NCI-H2196 (cell line): ENCODE data around the gene PEAK1.

Experiments used
- DNase-seq: peaks from one replicate; lab custom pipeline; 2025; ENCODE audit not compliant: unreplicated experiment; lab: John Stamatoyannopoulos, UW

Gene PEAK1

DNA sequence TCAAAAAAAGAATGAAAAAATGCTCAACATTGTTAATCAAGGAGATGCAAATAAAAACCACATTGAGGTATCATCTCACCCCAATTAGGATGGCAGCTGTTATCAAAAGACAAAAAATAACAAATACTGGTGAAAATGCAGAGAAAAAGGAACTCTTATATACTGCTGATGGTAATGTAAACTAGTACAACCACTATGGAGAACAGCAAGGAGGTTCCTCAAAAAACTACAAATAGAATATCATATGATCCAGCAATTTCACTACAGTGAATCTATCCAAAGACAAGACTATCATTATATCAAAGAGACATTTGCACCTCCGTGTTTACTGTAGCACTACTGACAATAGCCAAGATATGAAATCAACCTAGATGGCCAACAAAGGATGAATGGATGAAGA is 58.4 kb downstream of the PEAK1 start:
- DNase-seq: no peak

DNA sequence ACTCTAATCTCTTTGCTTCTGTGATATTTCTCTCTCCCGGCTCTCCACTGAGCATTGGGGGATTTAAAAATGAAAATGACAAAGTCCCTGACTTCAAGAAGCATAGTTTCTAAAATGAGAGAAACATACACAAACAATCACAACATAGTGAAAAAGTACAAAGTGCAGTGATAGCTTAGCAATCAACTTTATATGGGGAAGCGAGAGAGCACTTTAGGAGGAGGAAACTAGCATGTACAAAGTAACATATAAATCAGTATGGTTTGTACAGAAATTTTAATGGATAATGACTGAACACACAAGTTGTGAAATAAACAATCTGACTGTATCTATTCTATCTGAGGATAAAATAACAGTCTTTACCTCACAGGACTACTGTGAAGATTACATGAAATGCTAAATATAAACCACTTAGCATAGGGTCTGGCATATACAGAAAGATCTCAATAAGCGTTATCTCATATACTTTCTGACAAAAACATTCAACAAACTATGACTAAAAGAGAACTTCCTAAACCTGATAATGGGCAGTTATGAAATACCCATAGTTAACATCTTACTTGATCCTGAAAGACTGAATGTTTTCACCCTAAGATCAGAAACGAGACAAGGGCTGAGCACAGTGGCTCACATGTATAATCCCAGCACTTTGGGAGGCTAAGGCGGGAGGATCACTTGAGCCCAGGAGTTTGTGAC is 61.2 kb downstream of the PEAK1 start:
- no peak for DNase-seq

DNA sequence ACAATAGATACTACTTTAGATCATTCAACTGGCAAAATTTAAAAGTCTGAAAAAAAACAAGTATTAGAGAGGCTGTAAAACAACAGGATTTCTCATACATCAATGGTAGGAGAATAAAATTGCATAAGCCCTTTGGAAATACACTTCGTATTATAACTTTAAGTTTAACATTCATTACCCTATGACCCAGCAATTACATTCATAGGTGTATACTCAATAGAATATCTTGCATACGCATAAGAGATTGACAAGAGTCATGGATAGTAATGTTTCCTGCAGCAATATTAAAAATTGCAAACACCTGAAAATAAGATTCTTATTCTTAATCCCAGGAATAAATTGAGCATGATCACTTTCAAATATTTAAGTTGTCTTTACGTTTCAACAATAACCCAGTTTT is 63.6 kb downstream of the PEAK1 start:
- DNase-seq: no peak

DNA sequence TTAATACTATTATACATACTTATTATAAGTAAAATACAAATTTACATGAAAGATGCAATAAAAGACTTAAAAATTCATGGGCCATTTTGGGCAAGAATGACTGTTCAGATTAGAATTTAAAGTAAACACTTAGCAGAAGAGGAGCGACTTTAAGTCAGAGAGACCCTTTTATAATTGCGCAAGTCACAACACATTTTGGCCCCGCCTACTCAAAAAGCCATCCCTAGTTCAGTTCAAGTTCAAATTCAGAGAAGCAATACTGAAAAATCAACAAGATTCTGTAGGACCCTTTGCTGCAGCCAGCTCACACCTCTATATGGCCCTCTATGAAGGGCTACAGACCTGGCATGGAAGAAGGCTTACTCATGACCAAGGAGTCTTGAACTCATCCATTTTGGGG is 64.6 kb downstream of the PEAK1 start:
- no peak for DNase-seq

DNA sequence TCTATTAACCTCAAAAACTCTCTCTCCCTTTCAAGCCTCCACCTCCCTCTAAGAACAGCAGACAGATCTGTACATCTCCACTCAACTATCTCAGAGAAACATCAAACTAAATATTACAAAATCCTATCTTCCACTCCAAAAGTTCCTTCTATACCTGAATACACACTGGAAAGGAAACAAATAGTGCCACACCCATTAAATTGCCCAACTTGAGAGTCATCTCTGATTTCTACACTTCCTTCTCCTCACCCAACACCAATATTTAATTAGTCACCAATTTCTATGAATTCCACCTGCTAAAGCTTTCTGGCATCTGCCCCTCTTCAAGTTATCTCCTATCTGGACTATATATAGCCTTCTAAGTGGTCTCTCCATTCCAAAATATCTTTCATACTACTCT is 65.8 kb downstream of the PEAK1 start:
- DNase-seq: no peak

DNA sequence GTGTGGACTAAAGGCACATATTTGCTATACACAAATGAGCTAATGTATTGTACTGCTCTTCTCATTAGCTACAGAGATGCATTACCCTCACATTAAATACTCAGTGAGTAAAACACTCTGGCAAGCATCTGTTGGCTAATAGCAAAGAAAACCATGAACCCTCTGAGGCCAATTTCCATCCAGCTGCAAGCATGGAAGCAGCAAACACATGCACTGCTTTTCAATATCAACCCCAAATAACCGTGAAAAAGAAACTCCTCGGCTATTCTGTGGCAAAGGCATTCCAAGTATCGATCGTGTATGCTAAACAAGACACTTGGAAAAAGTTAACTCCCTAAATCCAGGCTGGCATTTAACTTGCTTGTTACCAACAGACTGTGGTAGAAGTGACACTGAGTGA is 67.0 kb downstream of the PEAK1 start:
- DNase-seq: no peak

DNA sequence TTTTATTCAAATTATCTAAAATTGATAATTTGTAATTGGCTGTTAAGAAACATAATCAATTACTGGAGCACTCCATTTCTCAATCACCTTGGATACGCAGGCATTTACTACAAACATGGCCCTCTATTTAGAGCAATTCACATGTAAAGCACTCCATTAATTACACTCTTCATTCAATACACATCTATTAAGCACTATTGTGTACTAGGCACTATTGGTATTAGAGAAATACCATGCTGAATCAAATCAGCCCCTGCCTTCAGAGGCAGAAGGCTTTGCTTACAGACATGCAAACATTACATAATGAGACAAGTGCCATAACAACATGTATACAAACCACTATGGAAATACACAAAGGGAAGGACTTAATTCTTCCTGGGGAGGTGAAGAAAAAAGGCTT is 69.1 kb downstream of the PEAK1 start:
- DNase-seq: no peak

DNA sequence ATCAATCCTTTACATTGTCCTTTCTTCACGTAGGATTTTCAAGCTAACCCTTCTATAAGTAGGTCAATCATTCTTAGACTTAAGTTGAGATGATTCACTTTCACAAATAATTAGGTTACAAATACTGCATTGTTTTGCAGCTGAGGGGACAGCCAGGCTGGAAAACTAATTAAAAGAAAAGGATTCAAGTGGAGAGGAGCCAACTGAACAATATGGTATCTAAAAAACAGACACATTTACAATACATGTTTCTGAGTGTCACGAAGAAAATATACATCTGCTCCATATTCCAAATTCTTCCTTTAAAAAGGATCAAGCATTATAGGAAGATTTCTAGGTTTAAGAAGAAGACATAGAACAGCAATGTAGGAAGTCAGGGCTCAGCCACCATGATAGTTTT is 70.2 kb downstream of the PEAK1 start:
- DNase-seq: no peak

DNA sequence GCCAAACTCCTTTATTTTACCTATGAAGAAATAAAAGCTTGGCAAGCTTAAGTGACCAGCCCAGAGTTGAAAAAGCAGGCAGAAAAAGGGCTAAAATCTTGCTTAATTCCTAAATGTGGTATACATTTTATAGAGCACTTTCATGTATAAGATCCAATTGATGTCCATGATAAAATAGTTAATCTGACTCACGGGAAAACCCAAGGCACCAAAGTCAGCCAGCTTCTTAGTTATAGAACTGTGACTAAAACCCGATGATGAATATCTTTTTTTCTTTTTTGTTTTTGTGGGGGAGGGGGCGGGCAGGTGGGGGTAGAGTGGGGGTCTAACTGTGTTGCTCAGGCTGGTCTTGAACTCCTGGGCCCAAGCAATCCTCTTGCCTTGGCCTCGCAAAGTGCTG is 71.4 kb downstream of the PEAK1 start:
- DNase-seq: no peak

DNA sequence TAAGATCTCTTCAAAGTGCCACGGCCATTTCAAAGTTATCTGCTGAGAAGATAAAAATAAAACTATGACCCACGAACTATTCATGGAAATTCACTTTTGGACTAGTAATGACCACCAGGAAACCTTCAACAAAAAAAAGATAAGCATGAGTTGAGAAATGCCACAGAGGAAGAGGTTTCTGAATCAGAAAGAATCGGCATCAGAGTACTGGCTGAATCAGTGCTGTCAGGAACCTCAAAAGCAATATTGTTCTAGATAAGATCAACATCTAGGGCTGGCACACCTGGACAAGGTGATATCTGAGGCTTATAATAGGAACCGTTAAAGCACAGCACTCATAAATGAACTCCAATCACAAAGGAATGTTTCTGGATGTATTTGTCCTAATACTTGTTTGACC is 72.7 kb downstream of the PEAK1 start:
- no peak for DNase-seq

DNA sequence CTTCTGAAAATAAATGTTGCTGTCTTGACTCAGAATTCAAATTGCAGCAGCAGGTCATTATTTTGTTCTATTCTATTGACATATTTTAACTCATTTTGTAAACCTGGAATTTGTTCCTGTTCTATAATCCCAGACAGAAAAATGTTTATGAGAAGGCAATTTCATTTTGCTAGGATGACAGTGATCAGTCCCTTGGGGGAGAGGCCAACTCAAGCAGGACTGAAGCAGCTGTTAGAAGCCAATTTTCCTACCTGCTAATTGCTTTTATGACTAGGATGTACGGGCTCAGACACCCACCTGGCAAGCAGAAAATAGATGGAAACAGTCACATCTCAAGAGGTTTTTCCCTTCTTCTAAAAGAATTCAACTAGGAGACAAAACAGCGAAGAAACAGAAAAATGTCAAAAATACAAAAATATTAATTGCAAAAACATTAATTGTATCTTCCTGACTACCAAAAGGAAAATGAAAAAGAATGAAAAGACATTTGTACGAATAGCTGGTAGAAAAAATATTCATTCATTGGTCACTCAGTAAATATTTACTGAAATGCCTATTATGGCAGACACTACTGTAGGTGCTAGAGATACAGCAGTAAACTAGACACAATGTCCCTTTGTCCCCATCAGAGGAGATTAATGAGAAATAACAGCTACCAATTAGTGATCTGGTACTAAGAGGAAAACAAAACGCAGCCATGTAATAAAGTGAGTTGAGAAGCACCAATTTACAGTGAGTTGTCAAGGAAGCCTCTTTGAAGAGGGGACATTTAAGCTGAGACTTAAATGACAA is 73.5 kb downstream of the PEAK1 start:
- DNase-seq: no peak

DNA sequence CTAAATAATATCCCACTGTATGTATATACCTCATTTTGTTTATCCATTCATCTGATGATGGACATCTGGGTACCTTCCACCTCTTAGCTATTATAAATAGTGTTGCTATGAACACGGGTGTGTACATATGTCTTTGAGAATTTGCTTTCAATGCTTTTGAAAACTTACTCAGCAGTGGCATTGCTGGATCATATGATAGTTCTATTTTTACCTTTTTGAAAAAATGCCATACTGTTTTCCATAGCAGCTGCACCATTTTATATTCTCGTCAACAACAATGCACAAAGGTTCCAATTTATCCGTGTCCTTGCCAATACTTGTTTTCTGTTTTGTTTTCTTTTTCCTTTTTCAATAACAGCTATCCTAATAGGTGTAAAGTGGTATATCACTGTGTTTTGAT is 77.1 kb downstream of the PEAK1 start:
- DNase-seq: no peak

DNA sequence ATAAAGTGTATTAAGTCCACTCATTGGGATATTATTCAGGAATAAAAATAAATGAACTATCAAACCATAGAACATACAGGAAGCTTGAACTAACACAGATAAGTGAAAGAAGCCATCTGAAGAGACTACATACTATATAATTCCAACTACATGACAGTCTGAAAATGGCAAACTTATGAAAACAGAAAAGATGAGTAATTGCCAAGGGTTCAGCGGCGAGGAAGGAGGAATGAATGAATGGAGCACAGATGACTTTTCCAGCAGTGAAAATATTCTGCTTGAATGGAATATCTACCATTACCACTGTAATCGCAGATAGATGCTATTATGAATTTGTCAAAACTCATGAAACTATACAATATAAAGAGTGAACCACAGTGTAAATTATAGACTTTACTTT is 79.7 kb downstream of the PEAK1 start:
- no peak for DNase-seq

DNA sequence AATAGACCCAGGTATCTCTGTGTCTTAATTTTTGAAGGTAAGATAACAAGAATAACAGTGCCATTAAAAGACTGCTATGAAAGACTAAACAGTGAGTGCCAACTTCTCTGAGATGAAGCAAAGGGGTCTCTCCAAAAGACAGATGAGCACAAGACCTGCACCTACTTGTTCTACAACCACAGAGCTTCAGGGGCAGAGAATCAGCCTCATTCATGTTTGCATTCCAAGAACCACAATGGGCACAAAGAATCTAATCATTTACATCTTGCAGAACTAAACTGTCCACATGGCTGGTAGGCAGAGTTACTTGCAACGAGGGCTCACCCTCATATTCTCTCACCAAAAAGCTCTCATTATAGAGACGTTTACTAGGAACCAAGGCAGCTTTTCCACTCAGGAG is 83.9 kb downstream of the PEAK1 start:
- no peak for DNase-seq

DNA sequence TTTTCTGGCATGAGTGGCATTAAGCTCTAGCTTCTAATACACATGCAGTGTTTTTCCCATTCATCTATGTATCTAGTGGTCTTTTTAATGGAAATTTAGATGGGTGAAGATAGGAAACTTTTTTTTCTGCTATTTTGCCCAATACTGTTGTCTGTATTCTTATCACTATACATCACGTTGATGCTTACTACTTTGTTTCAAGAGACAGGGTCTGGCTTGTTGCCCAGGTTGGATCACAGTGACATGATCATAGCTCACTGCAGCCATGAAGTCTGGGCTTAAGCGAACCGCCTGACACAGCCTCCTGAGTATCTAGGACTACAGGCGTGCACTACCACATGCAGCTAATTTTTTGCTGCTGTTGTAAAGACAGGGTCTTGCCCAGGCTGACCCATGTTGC is 84.6 kb downstream of the PEAK1 start:
- DNase-seq: no peak

DNA sequence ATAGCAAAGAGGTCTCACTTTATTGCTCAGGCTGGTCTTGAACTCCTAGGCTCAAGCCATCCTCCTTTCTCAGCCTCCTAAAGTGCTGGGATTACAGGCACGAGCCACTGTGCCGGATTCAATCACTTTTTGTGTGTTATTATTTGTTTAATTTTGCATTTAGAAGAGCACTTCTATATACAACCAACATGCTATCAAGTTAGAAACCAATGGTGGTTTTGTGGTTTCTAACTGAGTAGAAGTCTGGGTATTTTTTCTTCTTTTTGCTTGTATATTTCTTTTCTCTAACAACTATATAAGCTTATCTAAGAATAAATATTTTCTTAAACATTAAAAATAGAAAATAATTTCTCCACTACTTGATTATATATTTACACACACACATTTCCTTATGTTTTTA is 86.7 kb downstream of the PEAK1 start:
- no peak for DNase-seq

DNA sequence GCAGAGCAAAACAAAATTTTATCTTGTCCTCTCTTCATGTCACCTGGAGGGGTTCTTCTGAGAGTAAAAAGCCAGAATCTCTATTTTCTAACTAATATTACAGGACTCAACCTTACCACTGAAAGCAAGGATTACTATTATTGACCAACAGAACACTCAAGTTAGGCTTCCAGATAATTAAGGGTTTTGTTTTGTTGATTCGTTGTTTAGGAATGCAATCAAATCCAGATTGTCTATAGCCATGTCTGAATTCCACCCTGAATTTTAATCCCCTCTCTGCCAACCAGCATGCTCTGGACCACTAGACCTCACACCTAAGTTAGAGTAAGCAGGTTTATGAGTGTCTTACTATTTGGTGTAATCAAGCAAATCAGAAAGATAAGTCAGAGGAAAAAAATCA is 90.7 kb downstream of the PEAK1 start:
- DNase-seq: no peak

DNA sequence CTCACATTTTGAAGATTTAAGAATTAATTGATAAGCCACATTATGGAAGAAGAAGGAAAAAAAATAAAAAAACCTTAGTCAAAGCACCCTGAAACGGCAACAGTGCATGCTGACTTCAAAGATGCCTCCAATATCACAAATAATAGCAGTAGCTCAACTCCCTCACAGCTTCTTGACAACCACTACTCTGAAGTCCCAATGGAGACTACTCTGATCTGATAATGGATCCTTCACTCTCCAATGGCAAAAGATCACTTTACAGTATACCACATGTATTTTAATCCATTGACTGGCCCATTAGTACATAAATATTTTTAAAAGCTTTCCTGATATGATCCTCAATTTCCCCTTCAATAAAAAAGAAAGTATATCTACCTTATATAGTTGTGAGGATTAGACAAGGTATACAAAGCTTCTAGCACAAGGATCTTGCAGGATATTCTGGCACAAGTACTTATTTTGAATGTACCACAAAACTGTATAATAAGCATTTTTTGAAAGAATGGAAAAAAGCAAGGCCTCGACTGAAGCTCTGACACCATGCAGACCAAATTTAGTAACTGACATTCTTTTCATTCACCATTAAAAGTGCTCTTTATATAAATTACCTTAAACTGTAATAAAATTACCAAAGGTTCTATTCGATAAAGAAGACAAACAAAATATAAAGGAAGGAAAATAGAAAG is 91.9 kb downstream of the PEAK1 start:
- no peak for DNase-seq

DNA sequence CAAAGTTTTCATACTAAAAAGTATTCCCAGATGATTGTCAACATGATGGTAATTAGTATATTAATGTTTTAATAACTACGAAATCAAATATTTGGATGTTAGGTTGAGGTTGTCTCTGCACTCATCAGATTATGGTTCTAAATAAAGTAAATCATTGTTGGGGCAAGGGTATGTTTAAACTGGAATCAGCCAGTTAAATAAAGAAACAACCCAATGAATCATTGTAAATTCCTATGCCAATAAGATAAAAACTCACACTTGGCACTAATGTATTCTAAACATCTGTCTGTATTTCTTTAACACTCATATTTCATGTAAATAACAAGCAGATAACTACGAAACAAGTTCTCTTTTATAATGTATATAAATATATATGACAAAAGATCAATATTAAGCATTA is 92.7 kb downstream of the PEAK1 start:
- no peak for DNase-seq

DNA sequence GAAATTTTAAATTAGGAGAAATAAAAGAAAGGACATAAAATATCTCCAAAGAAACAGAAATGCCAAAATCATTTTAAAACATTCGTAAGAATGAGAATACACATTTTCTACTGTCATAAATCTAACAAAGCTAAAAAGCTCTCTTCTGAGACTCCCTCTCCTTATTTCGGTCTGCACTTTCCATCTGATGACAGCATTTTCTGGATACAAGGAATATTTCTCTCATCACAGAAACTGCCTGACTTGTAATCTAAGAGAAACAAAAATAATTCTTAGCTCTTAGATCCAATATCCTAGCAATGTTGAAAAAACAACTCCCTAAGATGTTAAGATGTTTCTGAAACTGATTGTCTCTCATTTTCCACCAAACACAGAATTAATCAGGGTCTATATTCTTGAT is 93.5 kb downstream of the PEAK1 start:
- no peak for DNase-seq

DNA sequence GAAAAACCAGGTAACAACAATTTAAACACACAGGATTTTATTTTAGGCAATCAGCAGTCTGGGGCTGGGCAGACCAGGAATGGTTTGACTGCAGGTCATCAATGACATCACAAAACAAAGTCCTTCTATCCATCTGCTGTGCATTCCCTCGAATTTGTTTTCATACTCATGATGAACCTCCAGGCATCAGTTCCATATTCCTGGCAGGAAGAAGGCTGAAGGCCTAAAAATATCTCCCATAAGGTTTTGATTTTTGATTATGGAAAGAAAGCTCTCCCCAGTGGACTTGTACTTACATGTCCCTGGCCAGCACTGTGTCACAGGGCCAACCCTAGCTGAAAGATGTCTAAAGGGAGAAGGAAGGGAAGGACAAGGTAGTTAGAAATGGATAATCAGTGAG is 107.4 kb downstream of the PEAK1 start:
- no peak for DNase-seq
